IMR-90 (cell line): ENCODE measurements around the gene ACTN2. TPM values are rescaled to one million over a fixed set of nuclear protein-coding genes. Genes with fewer than 3 reads are reported as not detected.

Experiments
- ATAC-seq: fragments of 200-7000 bp; cut with Tn5 transposase; 2 replicates; pipeline ENCODE4 v1.9.1; 2020; ENCODE audit warnings: low read depth, mild to moderate bottlenecking, moderate library complexity
- BruUV-seq: library from RNA; stranded (reverse); fragments of 400-500 nt; replicated peaks from 2 replicates; lab custom pipeline; 2021; lab: Mats Ljungman, UMichigan
- CTCF ChIA-PET: fragments of 300-600 bp; formaldehyde crosslinking; extraction: SDS; loops from one replicate; lab custom pipeline; 2021; ENCODE audit warnings: antibody characterized with exemption; lab: Yijun Ruan, JAX
- POLR2A ChIA-PET: fragments of 300-600 bp; sonication (Branson Sonifier 250); formaldehyde crosslinking; loops from one replicate; lab custom pipeline; 2022; ENCODE audit warnings: antibody characterized with exemption; ENCODE audit not compliant: unreplicated experiment; lab: Charles Lee
- DNase-seq: peaks from one replicate; pipeline ENCODE4 v3.0.0; 2013
- H2AFZ ChIP-seq: replicated peaks from 2 replicates; pipeline ENCODE3; 2013; ENCODE audit warnings: low read length, mild to moderate bottlenecking; ENCODE audit not compliant: poor library complexity
- H2AK5ac ChIP-seq: 2 replicates; pipeline ENCODE4 v1.6.1; 2013; ENCODE audit warnings: low read depth, low read length, inconsistent platforms
- H2AK9ac ChIP-seq: replicated peaks from 2 replicates; pipeline ENCODE3; 2013; ENCODE audit warnings: mild to moderate bottlenecking, low read depth, low read length, moderate library complexity; ENCODE audit not compliant: poor library complexity
- H2BK120ac ChIP-seq: 2 replicates; pipeline ENCODE4 v1.6.1; 2013; ENCODE audit warnings: low read depth, low read length, inconsistent platforms
- H2BK15ac ChIP-seq: 3 replicates; pipeline ENCODE4 v1.6.1; 2013; ENCODE audit warnings: low read depth, low read length, inconsistent platforms
- H2BK20ac ChIP-seq: 2 replicates; pipeline ENCODE4 v1.6.1; 2013; ENCODE audit warnings: low read depth, mild to moderate bottlenecking, inconsistent platforms, low read length, moderate library complexity
- H2BK5ac ChIP-seq: 2 replicates; pipeline ENCODE4 v1.6.1; 2013; ENCODE audit warnings: mild to moderate bottlenecking, low read depth, low read length, inconsistent platforms; ENCODE audit not compliant: poor library complexity, severe bottlenecking
- H3K14ac ChIP-seq: replicated peaks from 2 replicates; pipeline ENCODE4 v1.6.1; 2013; ENCODE audit warnings: low read depth, low read length, inconsistent platforms
- H3K18ac ChIP-seq: 2 replicates; pipeline ENCODE4 v1.6.1; 2013; ENCODE audit warnings: low read depth, low read length, control low read depth
- H3K23ac ChIP-seq: 2 replicates; pipeline ENCODE4 v1.6.1; 2013; ENCODE audit warnings: low read depth, low read length, inconsistent platforms
- H3K27ac ChIP-seq: 2 replicates; pipeline ENCODE4 v1.5.1; 2013; ENCODE audit warnings: mild to moderate bottlenecking, control low read depth, low read length; ENCODE audit not compliant: insufficient read depth
- H3K27me3 ChIP-seq: 2 replicates; pipeline ENCODE4 v1.6.1; 2013; ENCODE audit warnings: low read length; ENCODE audit not compliant: control insufficient read depth, insufficient read depth
- H3K36me3 ChIP-seq: 2 replicates; pipeline ENCODE4 v1.6.1; 2013; ENCODE audit warnings: low read length, mixed read lengths; ENCODE audit not compliant: control insufficient read depth, insufficient read depth
- H3K4ac ChIP-seq: 2 replicates; pipeline ENCODE4 v1.6.1; 2013; ENCODE audit warnings: low read depth, low read length, inconsistent platforms
- H3K4me1 ChIP-seq: 2 replicates; pipeline ENCODE4 v1.6.1; 2013; ENCODE audit warnings: low read length, mixed read lengths; ENCODE audit not compliant: control insufficient read depth, insufficient read depth
- H3K4me2 ChIP-seq: 2 replicates; pipeline ENCODE4 v1.6.1; 2013; ENCODE audit warnings: low read depth, mild to moderate bottlenecking, control low read depth, low read length, moderate library complexity
- H3K4me3 ChIP-seq: 2 replicates; pipeline ENCODE4 v1.5.1; 2013; ENCODE audit warnings: low read depth, mild to moderate bottlenecking, control low read depth, low read length, moderate library complexity; ENCODE audit not compliant: insufficient read depth
- H3K56ac ChIP-seq: 2 replicates; pipeline ENCODE4 v1.6.1; 2013; ENCODE audit warnings: low read length, inconsistent platforms; ENCODE audit not compliant: insufficient read depth; ENCODE audit errors: extremely low read depth
- H3K79me1 ChIP-seq, 2 experiments: 2 replicates each; pipeline ENCODE4 v1.6.1; 2013; ENCODE audit warnings: low read length in 2 of 2, inconsistent platforms in 1 of 2, low read depth in 1 of 2
- H3K9ac ChIP-seq: 2 replicates; pipeline ENCODE4 v1.6.1; 2013; ENCODE audit warnings: low read depth, low read length, control low read depth
- H3K9me1 ChIP-seq: 2 replicates; pipeline ENCODE4 v1.6.1; 2013; ENCODE audit warnings: low read length, inconsistent platforms; ENCODE audit not compliant: insufficient read depth
- H3K9me3 ChIP-seq: 2 replicates; pipeline ENCODE4 v1.6.1; 2013; ENCODE audit warnings: low read length; ENCODE audit not compliant: control insufficient read depth, insufficient read depth
- H4K20me1 ChIP-seq: 2 replicates; pipeline ENCODE4 v1.6.1; 2013; ENCODE audit warnings: low read length, inconsistent platforms; ENCODE audit not compliant: insufficient read depth
- H4K5ac ChIP-seq: 2 replicates; pipeline ENCODE4 v1.6.1; 2013; ENCODE audit warnings: mild to moderate bottlenecking, low read depth, low read length, control low read depth
- H4K8ac ChIP-seq, 2 experiments: 2 replicates each; pipeline ENCODE4 v1.6.1; 2013; ENCODE audit warnings: low read depth in 2 of 2, low read length in 2 of 2, control low read depth in 1 of 2, inconsistent platforms in 1 of 2
- H4K91ac ChIP-seq: 2 replicates; pipeline ENCODE4 v1.6.1; 2013; ENCODE audit warnings: low read depth, low read length, inconsistent platforms; ENCODE audit not compliant: insufficient read depth
- BHLHE40 ChIP-seq: fragments of 150-350 bp; IDR thresholded peaks from 2 replicates; pipeline ENCODE4 v1.6.1; 2016; ENCODE audit warnings: mild to moderate bottlenecking, low read depth, low read length
- CEBPB ChIP-seq: IDR thresholded peaks from 2 replicates; pipeline ENCODE4 v1.6.1; 2012; ENCODE audit warnings: low read depth, low read length, improper control_type of control experiment
- CHD1 ChIP-seq: IDR thresholded peaks from 2 replicates; pipeline ENCODE4 v1.6.1; 2012; ENCODE audit warnings: low read depth, low read length, improper control_type of control experiment
- FOS ChIP-seq: fragments of 150-350 bp; IDR thresholded peaks from 2 replicates; pipeline ENCODE4 v1.6.1; 2016; ENCODE audit warnings: low read depth, low read length
- MAFK ChIP-seq: IDR thresholded peaks from 2 replicates; pipeline ENCODE4 v1.6.1; 2012; ENCODE audit warnings: low read depth, low read length, improper control_type of control experiment
- MAZ ChIP-seq: IDR thresholded peaks from 2 replicates; pipeline ENCODE4 v1.6.1; 2012; ENCODE audit warnings: low read depth, mild to moderate bottlenecking, low read length, improper control_type of control experiment, moderate library complexity, borderline replicate concordance
- MXI1 ChIP-seq: IDR thresholded peaks from 2 replicates; pipeline ENCODE4 v1.6.1; 2012; ENCODE audit warnings: low read depth, mild to moderate bottlenecking, low read length, moderate library complexity, borderline replicate concordance
- NFE2L2 ChIP-seq: fragments of 150-350 bp; IDR thresholded peaks from 2 replicates; pipeline ENCODE4 v1.6.1; 2016; ENCODE audit warnings: low read depth, mild to moderate bottlenecking, low read length
- POLR2A ChIP-seq: IDR thresholded peaks from 2 replicates; pipeline ENCODE4 v1.6.1; 2012; ENCODE audit warnings: mild to moderate bottlenecking, low read depth, low read length
- RAD21 ChIP-seq: IDR thresholded peaks from 2 replicates; pipeline ENCODE4 v1.6.1; 2012; ENCODE audit warnings: low read length, improper control_type of control experiment
- RCOR1 ChIP-seq: IDR thresholded peaks from 2 replicates; pipeline ENCODE4 v1.6.1; 2012; ENCODE audit warnings: mild to moderate bottlenecking, low read length, improper control_type of control experiment; ENCODE audit not compliant: insufficient replicate concordance
- RFX5 ChIP-seq: IDR thresholded peaks from 2 replicates; pipeline ENCODE4 v1.8.0; 2012; ENCODE audit warnings: low read depth, mild to moderate bottlenecking, low read length, moderate library complexity
- SMC3 ChIP-seq: fragments of 150-350 bp; IDR thresholded peaks from 2 replicates; pipeline ENCODE4 v1.6.1; 2016; ENCODE audit warnings: low read depth, mild to moderate bottlenecking, antibody characterized with exemption, low read length, moderate library complexity
- WGBS, 2 experiments: methylation state at CpG; one replicate each; pipeline versions ENCODE4 v1.1.5 to v1.1.7; 2013; ENCODE audit warnings: missing lambda C conversion rate in 2 of 2; ENCODE audit not compliant: insufficient read length in 1 of 2; ENCODE audit errors: extremely low coverage in 2 of 2; 5-methylcytosine and 5-hydroxymethylcytosine counted together
- dilution Hi-C: fragments of 300-500 bp; cut with HindIII; formaldehyde crosslinking; loops from one replicate; pipeline ENCODE4 v1.14.3; 2018; ENCODE audit warnings: low sequenced_read_pairs; ENCODE audit not compliant: unreplicated experiment
- in situ Hi-C: fragments of 300-500 bp; cut with MboI; formaldehyde crosslinking; loops from 3 replicates; pipeline ENCODE4 v1.14.3; 2019; ENCODE audit warnings: low sequenced_read_pairs, inconsistent platforms, mixed read lengths
- intact Hi-C: fragments of 100-400 bp; cut with micrococcal nuclease; formaldehyde crosslinking; loops from 2 replicates; pipeline ENCODE4 v1.10.0; 2022
- polyA plus RNA-seq, 3 experiments: library from polyadenylated mRNA; depleted of rRNA; stranded (reverse); fragments of >200 nt; gene quantifications; 2 replicates each; pipeline ENCODE4 v1.2.3, GENCODE V29; 2012; ENCODE audit warnings: low replicate concordance in 1 of 3
- total RNA-seq: library from RNA; depleted of rRNA; stranded (reverse); fragments of >200 nt; gene quantifications from 2 replicates; pipeline ENCODE4 v1.2.3, GENCODE V29; 2012
- TF ChIP-seq, protein P1 (sequence below): conservative IDR thresholded peaks from 2 replicates; pipeline ENCODE4 v1.5.1; 2012; ENCODE audit warnings: mild to moderate bottlenecking, low read depth, low read length, improper control_type of control experiment
- TF ChIP-seq, protein P2 (sequence below): fragments of 150-350 bp; IDR thresholded peaks from 2 replicates; pipeline ENCODE4 v1.6.1; 2016; ENCODE audit warnings: low read depth, mild to moderate bottlenecking, low read length, moderate library complexity, borderline replicate concordance
- TF ChIP-seq, protein P3 (sequence below): fragments of 150-350 bp; IDR thresholded peaks from 2 replicates; pipeline ENCODE4 v1.6.1; 2017; ENCODE audit warnings: mild to moderate bottlenecking, antibody characterized with exemption, low read length, low read depth

The ACTN2 gene
- total and polyA plus RNA-seq, 2 of the 4 experiments (the other 2 are of a cell fraction): under 0.01 TPM; not detected in 1

DNA sequence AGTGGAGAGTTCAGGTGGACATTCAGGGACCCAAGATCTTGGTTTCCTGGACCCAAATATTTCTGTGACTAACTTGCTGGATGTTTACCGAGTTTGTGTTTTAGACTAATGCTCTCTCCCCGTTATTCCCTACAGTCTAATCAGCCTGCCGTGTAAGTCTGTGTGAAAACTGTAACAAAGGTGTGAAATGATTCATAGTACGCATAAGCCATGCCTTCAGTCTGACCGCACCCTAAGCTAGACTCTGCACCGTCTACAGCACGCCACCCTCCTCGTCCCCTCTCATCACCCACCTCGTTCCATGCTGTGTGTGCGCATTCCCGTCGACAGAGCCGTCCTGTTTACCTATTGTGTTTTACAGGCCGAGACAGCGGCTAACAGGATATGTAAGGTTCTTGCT lies 50.5 kb downstream of the ACTN2 start:
- peaks cover 5% of the 10 kb centered on the region for H3K9me3 ChIP-seq
- BruUV-seq: no TSS peak
- H3K4ac ChIP-seq: no peak overlapping the region
- H2AK5ac ChIP-seq: no peak overlapping the region
- no peak overlapping the region for H3K27ac ChIP-seq
- H3K79me1 ChIP-seq: no peaks in the 10 kb centered on the region
- H3K36me3 ChIP-seq: no peaks in the 10 kb centered on the region
- DNase-seq (no peak), ATAC-seq (no peak)
- dilution Hi-C loops (no loop called here), in situ Hi-C loops (no loop called here), intact Hi-C loops (no loop called here)
- no peak overlapping the region for H3K14ac ChIP-seq
- no peak overlapping the region for H3K18ac ChIP-seq
- no peak overlapping the region for H3K9ac ChIP-seq
- H2BK120ac ChIP-seq: no peak overlapping the region
- H2BK5ac ChIP-seq: no peak overlapping the region
- H4K91ac ChIP-seq: no peak overlapping the region
- H4K5ac ChIP-seq: no peak overlapping the region
- 82% methylated on average over 2 of the region's 15 CpGs; no CpG with 5 or more reads in 1 of the 2 experiments for WGBS, 2 experiments
- no peak overlapping the region for H3K56ac ChIP-seq
- ChIA-PET POLR2A (no interaction called here), CTCF (no interaction called here)
- H3K4me1 ChIP-seq: no peaks in the 10 kb centered on the region
- H2AFZ ChIP-seq: no peak overlapping the region
- no peak overlapping the region for H2BK20ac ChIP-seq
- TF ChIP-seq, protein P1, sequence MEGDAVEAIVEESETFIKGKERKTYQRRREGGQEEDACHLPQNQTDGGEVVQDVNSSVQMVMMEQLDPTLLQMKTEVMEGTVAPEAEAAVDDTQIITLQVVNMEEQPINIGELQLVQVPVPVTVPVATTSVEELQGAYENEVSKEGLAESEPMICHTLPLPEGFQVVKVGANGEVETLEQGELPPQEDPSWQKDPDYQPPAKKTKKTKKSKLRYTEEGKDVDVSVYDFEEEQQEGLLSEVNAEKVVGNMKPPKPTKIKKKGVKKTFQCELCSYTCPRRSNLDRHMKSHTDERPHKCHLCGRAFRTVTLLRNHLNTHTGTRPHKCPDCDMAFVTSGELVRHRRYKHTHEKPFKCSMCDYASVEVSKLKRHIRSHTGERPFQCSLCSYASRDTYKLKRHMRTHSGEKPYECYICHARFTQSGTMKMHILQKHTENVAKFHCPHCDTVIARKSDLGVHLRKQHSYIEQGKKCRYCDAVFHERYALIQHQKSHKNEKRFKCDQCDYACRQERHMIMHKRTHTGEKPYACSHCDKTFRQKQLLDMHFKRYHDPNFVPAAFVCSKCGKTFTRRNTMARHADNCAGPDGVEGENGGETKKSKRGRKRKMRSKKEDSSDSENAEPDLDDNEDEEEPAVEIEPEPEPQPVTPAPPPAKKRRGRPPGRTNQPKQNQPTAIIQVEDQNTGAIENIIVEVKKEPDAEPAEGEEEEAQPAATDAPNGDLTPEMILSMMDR: no peak
- TF ChIP-seq MAZ: no peak
- no peak for TF ChIP-seq POLR2A
- TF ChIP-seq FOS: no peak
- no peak for TF ChIP-seq BHLHE40
- no peak for TF ChIP-seq MAFK
- TF ChIP-seq SMC3: no peak
- TF ChIP-seq, protein P2, sequence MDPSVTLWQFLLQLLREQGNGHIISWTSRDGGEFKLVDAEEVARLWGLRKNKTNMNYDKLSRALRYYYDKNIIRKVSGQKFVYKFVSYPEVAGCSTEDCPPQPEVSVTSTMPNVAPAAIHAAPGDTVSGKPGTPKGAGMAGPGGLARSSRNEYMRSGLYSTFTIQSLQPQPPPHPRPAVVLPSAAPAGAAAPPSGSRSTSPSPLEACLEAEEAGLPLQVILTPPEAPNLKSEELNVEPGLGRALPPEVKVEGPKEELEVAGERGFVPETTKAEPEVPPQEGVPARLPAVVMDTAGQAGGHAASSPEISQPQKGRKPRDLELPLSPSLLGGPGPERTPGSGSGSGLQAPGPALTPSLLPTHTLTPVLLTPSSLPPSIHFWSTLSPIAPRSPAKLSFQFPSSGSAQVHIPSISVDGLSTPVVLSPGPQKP: no peak
- TF ChIP-seq CHD1: no peak
- TF ChIP-seq RAD21: no peak
- no peak for TF ChIP-seq CEBPB
- TF ChIP-seq MXI1: no peak
- no peak for TF ChIP-seq RFX5
- TF ChIP-seq RCOR1: no peak
- TF ChIP-seq, protein P3, sequence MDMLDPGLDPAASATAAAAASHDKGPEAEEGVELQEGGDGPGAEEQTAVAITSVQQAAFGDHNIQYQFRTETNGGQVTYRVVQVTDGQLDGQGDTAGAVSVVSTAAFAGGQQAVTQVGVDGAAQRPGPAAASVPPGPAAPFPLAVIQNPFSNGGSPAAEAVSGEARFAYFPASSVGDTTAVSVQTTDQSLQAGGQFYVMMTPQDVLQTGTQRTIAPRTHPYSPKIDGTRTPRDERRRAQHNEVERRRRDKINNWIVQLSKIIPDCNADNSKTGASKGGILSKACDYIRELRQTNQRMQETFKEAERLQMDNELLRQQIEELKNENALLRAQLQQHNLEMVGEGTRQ: no peak
- TF ChIP-seq NFE2L2: no peak
- H3K23ac ChIP-seq: no peak overlapping the region
- no peak overlapping the region for H4K8ac ChIP-seq
- no peaks in the 10 kb centered on the region for H3K27me3 ChIP-seq
- no peak overlapping the region for H2AK9ac ChIP-seq
- H3K9me1 ChIP-seq: no peaks in the 10 kb centered on the region
- H3K4me2 ChIP-seq: no peak overlapping the region
- no peak overlapping the region for H2BK15ac ChIP-seq
- no peak overlapping the region for H3K4me3 ChIP-seq
- H4K20me1 ChIP-seq: no peaks in the 10 kb centered on the region
